Ovary (tissue), 3 donors: Measurements from ENCODE around the gene TRPT1.

Experiments used
- CTCF ChIP-seq, 3 donors: fragments of 450-650 bp in 2 of 3; fragments of 200-600 bp in 1 of 3; IDR thresholded peaks; one replicate each; pipeline versions ENCODE4 v1.5.1 to v1.8.0; 2016 to 2022; ENCODE audit warnings: antibody characterized with exemption in 3 of 3, mild to moderate bottlenecking in 1 of 3
- EP300 ChIP-seq: sonication (generic); formaldehyde crosslinking; IDR thresholded peaks from one replicate; pipeline ENCODE4 v1.6.1; 2017; ENCODE audit warnings: antibody characterized with exemption
- POLR2A ChIP-seq: fragments of 450-650 bp; IDR thresholded peaks from one replicate; pipeline ENCODE4 v1.6.1; 2017; ENCODE audit warnings: antibody characterized with exemption, mild to moderate bottlenecking, moderate library complexity
- donor health status: DM: no; HTN: no; CAD: no.

- no peak for TF ChIP-seq POLR2A
- TF ChIP-seq CTCF (IDR thresholded peaks at IDR 0.05), result no peak
- TF ChIP-seq EP300, result no peak
Measured at GRCh38 chr11:64224151-64224890, 1.7 kb downstream of the TRPT1 start.
